K562 (cell line): ENCODE results near the gene PTPMT1. TPM values are rescaled to one million over a fixed set of nuclear protein-coding genes. Genes with fewer than 3 reads are reported as not detected.
"Not testable (repeated sequence)": the region's sequence is repeated elsewhere in the genome, so short reads cannot be mapped to it uniquely, and the experiment has no call there.

Experiments used
- ATAC-seq: fragments of 200-7000 bp; cut with Tn5 transposase; 3 replicates; pipeline ENCODE4 v1.9.1; 2020; ENCODE audit warnings: moderate library complexity
- BruUV-seq: library from RNA; stranded (reverse); fragments of 400-500 nt; replicated peaks from 2 replicates; lab custom pipeline; 2021; lab: Mats Ljungman, UMichigan
- CTCF ChIA-PET: fragments of 300-600 bp; formaldehyde crosslinking; extraction: SDS; loops from one replicate; lab custom pipeline; 2021; ENCODE audit warnings: low intra/inter-chr PET ratio; lab: Yijun Ruan, JAX
- POLR2A ChIA-PET: fragments of 300-600, 350-650 bp; sonication (Branson Sonifier 250); formaldehyde crosslinking; extraction: SDS; loops from one replicate; lab custom pipeline; 2021; ENCODE audit warnings: antibody characterized with exemption, inconsistent platforms; lab: Yijun Ruan, JAX
- DNase-seq, 4 experiments: peaks; one replicate each; pipeline versions ENCODE4 v3.0.0 to v3.0.0-alpha.2; 2011 to 2018; ENCODE audit warnings: low spot score in 3 of 4, mixed read lengths in 3 of 4; ENCODE audit errors: extremely low read depth in 1 of 4
- FAIRE-seq: peaks from 2 replicates; lab custom pipeline; 2011; peaks lifted over from hg19 to GRCh38; lab: Jason Lieb, UNC
- H2AFZ ChIP-seq: 2 replicates; pipeline ENCODE4 v1.6.0; 2011; ENCODE audit warnings: low read depth, low read length, control low read depth, inconsistent platforms
- H3K27ac ChIP-seq: fragments of 200-600 bp; 3 replicates; pipeline ENCODE4 v1.8.0; 2011; ENCODE audit warnings: low read depth, mild to moderate bottlenecking, control low read depth, inconsistent platforms, low read length, moderate library complexity, mixed read lengths; ENCODE audit errors: extremely low read depth
- H3K27me3 ChIP-seq, 2 experiments: fragments of 300-600 bp in 1 of 2; 2 replicates in 1 of 2; 3 replicates in 1 of 2; pipeline versions ENCODE4 v1.6.0 to v1.8.0; 2011; ENCODE audit warnings: inconsistent platforms in 2 of 2, low read length in 2 of 2, mild to moderate bottlenecking in 1 of 2, mixed read lengths in 1 of 2, moderate library complexity in 1 of 2; ENCODE audit not compliant: control insufficient read depth in 2 of 2, insufficient read depth in 2 of 2
- H3K36me3 ChIP-seq: fragments of 300-600 bp; 3 replicates; pipeline ENCODE4 v1.8.0; 2011; ENCODE audit warnings: mild to moderate bottlenecking, low read length, inconsistent platforms; ENCODE audit not compliant: control insufficient read depth, insufficient read depth
- H3K4me1 ChIP-seq, 2 experiments: fragments of 200-600 bp in 1 of 2; replicated peaks in 1 of 2; 2 replicates in 1 of 2; 3 replicates in 1 of 2; pipeline versions ENCODE4 v1.5.1 to v1.8.0; 2011; ENCODE audit warnings: inconsistent platforms in 2 of 2, low read length in 2 of 2, mild to moderate bottlenecking in 1 of 2, mixed read lengths in 1 of 2, moderate library complexity in 1 of 2; ENCODE audit not compliant: control insufficient read depth in 2 of 2, insufficient read depth in 2 of 2
- H3K4me2 ChIP-seq: 2 replicates; pipeline ENCODE4 v1.6.1; 2011; ENCODE audit warnings: low read length, control low read depth, inconsistent platforms, mixed read lengths; ENCODE audit not compliant: insufficient read depth
- H3K4me3 ChIP-seq: fragments of 200-600 bp; sonication (generic), shearing (Covaris generic); 2 replicates; pipeline ENCODE4 v1.5.1; 2016; ENCODE audit warnings: control low read depth, inconsistent platforms
- H3K79me2 ChIP-seq: fragments of 200-600 bp; 3 replicates; pipeline ENCODE4 v1.8.0; 2011; ENCODE audit warnings: low read length, inconsistent platforms; ENCODE audit not compliant: control insufficient read depth, insufficient read depth
- H3K9ac ChIP-seq, 2 experiments: 2 replicates each; pipeline versions ENCODE4 v1.6.0 to v1.6.1; 2011; ENCODE audit warnings: low read depth in 2 of 2, low read length in 2 of 2, control low read depth in 1 of 2, inconsistent platforms in 1 of 2, mild to moderate bottlenecking in 1 of 2, mixed read lengths in 1 of 2; ENCODE audit not compliant: insufficient read depth in 1 of 2
- H3K9me1 ChIP-seq: one replicate; pipeline ENCODE4 v1.6.0; 2011; ENCODE audit warnings: inconsistent platforms, mild to moderate bottlenecking, low read length, moderate library complexity; ENCODE audit not compliant: control insufficient read depth, insufficient read depth
- H3K9me3 ChIP-seq: replicated peaks from 2 replicates; pipeline ENCODE4 v1.5.1; 2011; ENCODE audit warnings: low read depth, low read length, inconsistent platforms; ENCODE audit not compliant: control insufficient read depth, insufficient read depth
- H4K20me1 ChIP-seq: replicated peaks from 2 replicates; pipeline ENCODE4 v1.6.1; 2011; ENCODE audit warnings: low read length, inconsistent platforms, mixed read lengths; ENCODE audit not compliant: control insufficient read depth, insufficient read depth
- KAT8 ChIP-seq: fragments of 450-650 bp; IDR thresholded peaks from 2 replicates; pipeline ENCODE4 v1.6.1; 2016; ENCODE audit warnings: low read depth, mild to moderate bottlenecking
- NCOA2 ChIP-seq, 2 experiments: fragments of 450-650 bp; IDR thresholded peaks; 2 replicates each; pipeline ENCODE4 v1.6.1; 2018; ENCODE audit warnings: mild to moderate bottlenecking in 2 of 2, moderate library complexity in 1 of 2; ENCODE audit not compliant: partially characterized antibody in 2 of 2
- NFXL1 ChIP-seq: fragments of 450-650 bp; formaldehyde crosslinking; IDR thresholded peaks from 2 replicates; pipeline ENCODE4 v1.4.0; 2021; ENCODE audit warnings: mild to moderate bottlenecking
- RHOXF2B ChIP-seq: fragments of 250-450 bp; sonication (Bioruptor Pico); conservative IDR thresholded peaks from 2 replicates; pipeline ENCODE4 v1.5.1; 2021
- WGBS: fragments of 100-300 bp; shearing (Covaris generic); methylation state at CpG from one replicate; pipeline ENCODE4 v1.1.6; 2016; ENCODE audit warnings: low coverage, mixed read lengths; ENCODE audit not compliant: insufficient coverage; ENCODE audit errors: missing lambda C conversion rate; 5-methylcytosine and 5-hydroxymethylcytosine counted together
- in situ Hi-C: fragments of 300-500 bp; cut with MboI; formaldehyde crosslinking; loops from 4 replicates; pipeline ENCODE4 v1.15.0; 2018; ENCODE audit warnings: inconsistent platforms, mixed read lengths
- intact Hi-C: fragments of 100-400 bp; cut with micrococcal nuclease; formaldehyde crosslinking; loops from 2 replicates; pipeline ENCODE4 v1.14.2; 2022
- polyA plus RNA-seq, 8 experiments: library from polyadenylated mRNA; depleted of rRNA in 4 of 8; stranded (reverse) in 5 of 8; unstranded in 3 of 8; fragments of >200 nt; fragmentation: Nextera tagmentation in 2 of 8; fragmentation: Illumina TruSeq in 1 of 8; extraction: Ambion mirVana in 2 of 8; extraction: Trizol in 1 of 8; gene quantifications; 2 replicates each; pipeline versions ENCODE4 v1.2.1 to v1.2.3, GENCODE V29; 2011 to 2014; ENCODE audit warnings: inconsistent platforms in 1 of 8, missing spikeins in 1 of 8
- total RNA-seq, 7 experiments: library from RNA; depleted of rRNA in 6 of 7; stranded (reverse); fragments of >200 nt in 6 of 7; fragmentation: Illumina TruSeq in 2 of 7; extraction: Trizol in 2 of 7; gene quantifications; 2 replicates each; pipeline versions ENCODE4 v1.2.1 to v1.2.3, GENCODE V29; 2011 to 2021; ENCODE audit warnings: low replicate concordance in 1 of 7
- TF ChIP-seq, protein P1 (sequence below): sonication (generic); formaldehyde crosslinking; IDR thresholded peaks from 2 replicates; pipeline ENCODE4 v1.9.0; 2022; ENCODE audit warnings: mild to moderate bottlenecking, missing genetic modification reagents

The PTPMT1 gene
- total and polyA plus RNA-seq, 9 of the 15 experiments (the other 6 are each of a cell fraction or from before 2014, with no cell fraction given), result 10.4 to 140 (median 67.2) TPM

DNA sequence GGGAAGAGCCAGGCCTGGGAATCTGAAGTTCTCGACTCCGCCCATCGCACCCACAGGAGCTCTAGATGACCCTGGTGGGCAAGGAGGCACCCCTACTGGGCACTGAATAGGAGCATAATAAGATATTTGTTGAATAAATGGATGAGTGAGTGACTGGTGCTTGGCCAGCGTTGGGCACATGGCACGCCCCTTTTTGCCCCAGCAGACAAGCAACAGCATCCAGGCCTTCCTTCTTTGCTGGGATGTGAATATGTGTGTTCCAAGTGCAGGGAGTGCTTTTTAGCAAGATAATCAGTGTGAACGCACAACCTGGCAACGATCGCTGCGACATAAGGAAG is 12.0 kb upstream of the PTPMT1 start (continued):
- TF ChIP-seq, protein P1, sequence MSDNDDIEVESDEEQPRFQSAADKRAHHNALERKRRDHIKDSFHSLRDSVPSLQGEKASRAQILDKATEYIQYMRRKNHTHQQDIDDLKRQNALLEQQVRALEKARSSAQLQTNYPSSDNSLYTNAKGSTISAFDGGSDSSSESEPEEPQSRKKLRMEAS (CRISPR knock-in tag), result peak; percentile 11; the same call in 1 of the 2 replicates
- TF ChIP-seq NFXL1 (no peak), KAT8 (no peak)

DNA sequence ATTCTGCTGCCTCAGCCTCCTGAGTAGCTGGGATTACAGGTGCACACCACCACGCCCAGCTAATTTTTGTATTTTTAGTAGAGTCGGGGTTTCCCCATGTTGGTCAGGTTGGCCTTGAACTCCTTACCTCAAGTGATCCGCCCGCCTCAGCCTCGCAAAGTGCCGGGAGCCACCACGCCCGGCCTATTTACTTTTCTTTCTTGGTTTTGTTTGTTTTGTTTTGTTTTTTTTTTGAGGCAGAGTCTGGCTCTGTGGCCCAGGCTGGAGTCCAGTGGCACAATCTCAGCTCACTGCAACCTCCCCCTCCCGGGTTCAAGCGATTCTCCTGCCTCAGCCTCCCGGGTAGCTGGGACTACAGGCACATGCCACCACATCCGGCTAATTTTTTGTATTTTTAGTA is 8.4 kb upstream of the PTPMT1 start:
- intact Hi-C loops, H3K4me3 ChIP-seq, ATAC-seq, DNase-seq, H3K9ac ChIP-seq, H3K9me3 ChIP-seq, H3K27me3 ChIP-seq, H4K20me1 ChIP-seq, H3K4me2 ChIP-seq, in situ Hi-C loops, H3K9me1 ChIP-seq, H3K27ac ChIP-seq, H2AFZ ChIP-seq, FAIRE-seq, H3K36me3 ChIP-seq, BruUV-seq: not testable (repeated sequence)
- 91% methylated on average over 11 of the region's 12 CpGs for whole genome bisulfite sequencing
- ChIA-PET POLR2A (interaction anchor here (0.6 to 2.5 kb wide), 2 partner anchors 8 to 195 kb away, joined by 4 to 21 read pairs; partner anchors contain the start of gene PTPMT1), CTCF (interaction anchor here (0.6 kb wide), 1 partner anchor 297 kb away, joined by 3 read pairs; no protein-coding TSS in a partner anchor)
- peaks cover 10% of the 10 kb centered on the region for H3K79me2 ChIP-seq
- H3K4me1 ChIP-seq, result peaks cover 4 to 11% of the 10 kb centered on the region in 2 experiments; a peak in 4 of 5 replicates

DNA sequence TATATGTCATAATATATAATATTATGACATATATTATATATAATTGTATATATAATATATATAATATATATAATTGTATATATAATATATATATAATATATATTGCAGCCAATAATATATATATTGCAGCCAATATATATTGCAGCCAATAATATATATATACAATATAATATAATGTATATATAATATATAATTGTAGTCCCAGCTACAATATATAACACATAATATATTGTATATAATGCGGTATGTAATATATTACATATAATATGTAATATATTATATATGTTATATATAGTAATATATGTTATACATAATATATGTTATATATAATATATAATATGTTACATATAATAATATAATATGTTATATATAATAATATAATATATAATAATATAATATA is 6.7 kb upstream of the PTPMT1 start:
- POLR2A ChIA-PET, result interaction anchor here (0.7 to 1.0 kb wide), 2 partner anchors 16 to 27 kb away, joined by 3 read pairs; no protein-coding TSS in a partner anchor
- in situ Hi-C loops, result no loop called here
- FAIRE-seq, result no peak

More for the DNA sequence above, 6.7 kb upstream of the PTPMT1 start:
- Histone ChIP-seq H3K27ac (no peak overlapping the region), H3K9me3 (no peaks in the 10 kb centered on the region), H3K79me2 (no peaks in the 10 kb centered on the region), H3K4me3 (no peak overlapping the region), H2AFZ (no peak overlapping the region), H3K4me1 (peaks cover 4 to 12% of the 10 kb centered on the region in 2 experiments; a peak in 4 of 5 replicates), H3K9ac (no peak overlapping the region)
- CTCF ChIA-PET, result no interaction called here
- TF ChIP-seq NCOA2 (IDR thresholded peaks at IDR 0.05; ENCODE audit: partially characterized antibody in 2 of 2) (peak in 1 of 2 experiments; percentile 95), RHOXF2B (CRISPR knock-in tag) (no peak)
- TF ChIP-seq, all 486 proteins: peak for 1
- ATAC-seq, result no peak
- Histone ChIP-seq H3K36me3 (no peaks in the 10 kb centered on the region), H3K4me2 (no peak overlapping the region), H3K9me1 (no peaks in the 10 kb centered on the region), H3K27me3 (no peaks in the 10 kb centered on the region), H4K20me1 (no peaks in the 10 kb centered on the region)
- DNase-seq, result no peak
- WGBS, result 95% methylated on average over 1 of the region's 1 CpG
- intact Hi-C loops, result no loop called here
- BruUV-seq, result no TSS peak
